AG04450 (cell line): ENCODE data around the gene HTR7. TPM values are rescaled to one million over a fixed set of nuclear protein-coding genes. Genes with fewer than 3 reads are reported as not detected.
A peak's percentile ranks its signal among the peaks of the same experiment; 100 is the strongest.

Experiments
- CTCF ChIA-PET: fragments of 300-600, 350-600 bp; formaldehyde crosslinking; extraction: SDS; loops from one replicate; lab custom pipeline; 2022; ENCODE audit warnings: antibody characterized with exemption, inconsistent platforms; lab: Charles Lee
- POLR2A ChIA-PET: fragments of 350-600 bp; formaldehyde crosslinking; extraction: SDS; loops from one replicate; lab custom pipeline; 2021; ENCODE audit warnings: antibody characterized with exemption, inconsistent platforms; lab: Yijun Ruan, JAX
- DNase-seq: peaks from one replicate; pipeline ENCODE4 v3.0.0-alpha.2; 2011; ENCODE audit warnings: low read depth, low spot score
- H3K27ac ChIP-seq: one replicate; pipeline ENCODE4 v1.5.1; 2012; ENCODE audit warnings: low read depth, low read length, control low read depth
- H3K27me3 ChIP-seq: one replicate; pipeline ENCODE4 v1.6.0; 2012; ENCODE audit warnings: low read length; ENCODE audit not compliant: control insufficient read depth, insufficient read depth
- H3K4me3 ChIP-seq: 2 replicates; pipeline ENCODE4 v1.5.1; 2011; ENCODE audit warnings: mild to moderate bottlenecking, low read depth, low read length, control low read depth
- H3K9me3 ChIP-seq: 2 replicates; pipeline ENCODE4 v1.5.1; 2012; ENCODE audit warnings: low read length; ENCODE audit not compliant: control insufficient read depth, insufficient read depth
- CTCF ChIP-seq: IDR thresholded peaks from 2 replicates; pipeline ENCODE4 v1.5.1; 2011; ENCODE audit warnings: low read depth, low read length, control low read depth, inconsistent platforms
- polyA plus RNA-seq: library from polyadenylated mRNA; depleted of rRNA; stranded (reverse); fragments of >200 nt; gene quantifications from 2 replicates; pipeline ENCODE4 v1.2.3, GENCODE V29; 2011

Gene HTR7
- polyA plus RNA-seq, 1 experiment: 1.1 TPM

- CTCF ChIA-PET: interaction anchor here (1.4 kb wide), 1 partner anchor 18 kb away, joined by 4 read pairs; no protein-coding TSS in a partner anchor
- Histone ChIP-seq H3K4me3 (no peak overlapping the region), H3K9me3 (peaks cover 11% of the 10 kb centered on the region; the same call in 1 of the 2 replicates), H3K27me3 (no peaks in the 10 kb centered on the region), H3K27ac (no peak overlapping the region)
- TF ChIP-seq CTCF: no peak
- DNase-seq: no peak
- POLR2A ChIA-PET: no interaction called here
Measured at GRCh38 chr10:90769946-90770841, 87.6 kb downstream of the HTR7 start.

GRCh38 chr10:90751107-90751997 lies 106.5 kb downstream of the HTR7 start:
- no peak overlapping the region for H3K4me3 ChIP-seq
- ChIA-PET POLR2A (no interaction called here), CTCF (interaction anchor here (0.6 to 12.5 kb wide), 19 partner anchors 9 to 1336 kb away, joined by 3 to 249 read pairs (median 4); partner anchors contain the start of genes HTR7 and RPP30)
- H3K27ac ChIP-seq: no peak overlapping the region
- H3K9me3 ChIP-seq: no peaks in the 10 kb centered on the region
- no peaks in the 10 kb centered on the region for H3K27me3 ChIP-seq
- TF ChIP-seq CTCF: peak; percentile 79
- no peak for DNase-seq

GRCh38 chr10:90746829-90747228 lies 111.0 kb downstream of the HTR7 start:
- POLR2A ChIA-PET: no interaction called here
- no peaks in the 10 kb centered on the region for H3K27me3 ChIP-seq
- no peak for TF ChIP-seq CTCF
- no peak overlapping the region for H3K4me3 ChIP-seq
- H3K27ac ChIP-seq: no peak overlapping the region
- CTCF ChIA-PET: interaction anchor here (1.1 to 12.5 kb wide), 4 partner anchors 41 to 459 kb away, joined by 3 to 249 read pairs (median 7); partner anchors contain the start of gene HTR7
- DNase-seq: no peak
- no peaks in the 10 kb centered on the region for H3K9me3 ChIP-seq

GRCh38 chr10:90745565-90745964 lies 112.3 kb downstream of the HTR7 start:
- no peak overlapping the region for H3K27ac ChIP-seq
- H3K9me3 ChIP-seq: no peaks in the 10 kb centered on the region
- no peak for DNase-seq
- H3K4me3 ChIP-seq: no peak overlapping the region
- H3K27me3 ChIP-seq: no peaks in the 10 kb centered on the region
- no peak for TF ChIP-seq CTCF
- ChIA-PET CTCF (interaction anchor here (1.3 to 12.5 kb wide), 3 partner anchors 43 to 125 kb away, joined by 4 to 249 read pairs (median 10); partner anchors contain the start of gene HTR7), POLR2A (no interaction called here)
